B cell (primary cell): ENCODE data around the gene TMEM214. TPM values are rescaled to one million over a fixed set of nuclear protein-coding genes. Genes with fewer than 3 reads are reported as not detected.

ENCODE experiments used
- ATAC-seq: fragments of 200-7000 bp; cut with Tn5 transposase; one replicate; pipeline ENCODE4 v1.10.0; 2021; ENCODE audit warnings: low read depth, mild to moderate bottlenecking, moderate number of reproducible peaks, moderate library complexity
- CTCF ChIA-PET: fragments of 350-600 bp; sonication (Branson Sonifier 250); formaldehyde crosslinking; loops from one replicate; lab custom pipeline; 2021; ENCODE audit warnings: antibody characterized with exemption, inconsistent platforms; lab: Charles Lee
- POLR2A ChIA-PET: fragments of 350-600 bp; sonication (Branson Sonifier 250); formaldehyde crosslinking; loops from one replicate; lab custom pipeline; 2021; ENCODE audit warnings: antibody characterized with exemption; lab: Charles Lee
- DNase-seq: peaks from one replicate; pipeline ENCODE4 v3.0.0; 2013
- H2AFZ ChIP-seq: 2 replicates; pipeline ENCODE4 v1.6.1; 2012; ENCODE audit warnings: mild to moderate bottlenecking, low read depth, low read length; ENCODE audit not compliant: insufficient read depth, poor library complexity, severe bottlenecking
- H3K27ac ChIP-seq, 2 donors: 1 replicate in 1 of 2; 2 replicates in 1 of 2; pipeline ENCODE4 v1.5.1; 2012 to 2013; ENCODE audit warnings: low read length in 2 of 2, mild to moderate bottlenecking in 2 of 2, moderate library complexity in 1 of 2
- H3K27me3 ChIP-seq, 4 experiments: fragments of 200-600 bp in 1 of 4; sonication (generic) in 1 of 4; replicated peaks in 1 of 4; 1 replicate in 2 of 4; 2 replicates in 2 of 4; pipeline versions ENCODE4 v1.6.1 to v1.7.0; 2013 to 2016; ENCODE audit warnings: low read length in 3 of 4, mild to moderate bottlenecking in 2 of 4, mixed read lengths in 1 of 4, moderate library complexity in 1 of 4; ENCODE audit not compliant: insufficient read depth in 4 of 4, control insufficient read depth in 3 of 4; ENCODE audit errors: control extremely low read depth in 1 of 4
- H3K36me3 ChIP-seq, 2 experiments: replicated peaks in 1 of 2; 1 replicate in 1 of 2; 2 replicates in 1 of 2; pipeline versions ENCODE4 v1.6.1 to v1.7.1; 2013; ENCODE audit warnings: low read length in 1 of 2; ENCODE audit not compliant: insufficient read depth in 2 of 2, control insufficient read depth in 1 of 2; ENCODE audit errors: control extremely low read depth in 1 of 2, extremely low read depth in 1 of 2
- H3K4me1 ChIP-seq, 2 donors: fragments of 200-600 bp in 1 of 2; sonication (generic) in 1 of 2; 1 replicate in 1 of 2; 2 replicates in 1 of 2; pipeline versions ENCODE4 v1.5.1 to v1.6.1; 2013 to 2017; ENCODE audit warnings: low read length in 2 of 2; ENCODE audit not compliant: control insufficient read depth in 2 of 2, insufficient read depth in 2 of 2
- H3K4me2 ChIP-seq: replicated peaks from 2 replicates; pipeline ENCODE3; 2012; ENCODE audit warnings: mild to moderate bottlenecking, low read depth, low read length; ENCODE audit not compliant: poor library complexity, severe bottlenecking
- H3K4me3 ChIP-seq, 5 experiments: fragments of 200-600 bp in 1 of 5; sonication (generic) in 1 of 5; 1 replicate in 3 of 5; 2 replicates in 2 of 5; pipeline versions ENCODE4 v1.5.1 to v1.7.0; 2011 to 2016; ENCODE audit warnings: low read length in 4 of 5, mild to moderate bottlenecking in 4 of 5, low read depth in 2 of 5, control low read depth in 1 of 5, moderate library complexity in 1 of 5; ENCODE audit not compliant: insufficient read depth in 1 of 5; ENCODE audit errors: control extremely low read depth in 1 of 5, extremely low read depth in 1 of 5
- H3K79me2 ChIP-seq: fragments of 200-600 bp; sonication (generic); one replicate; pipeline ENCODE4 v1.6.0; 2016; ENCODE audit warnings: low read length; ENCODE audit not compliant: control insufficient read depth, insufficient read depth
- H3K9ac ChIP-seq: fragments of 200-600 bp; sonication (generic); 2 replicates; pipeline ENCODE4 v1.6.1; 2017; ENCODE audit warnings: mild to moderate bottlenecking, low read length, moderate library complexity
- H3K9me3 ChIP-seq, 3 donors: one replicate each; pipeline versions ENCODE4 v1.6.1 to v1.7.1; 2013; ENCODE audit warnings: low read length in 2 of 3; ENCODE audit not compliant: control insufficient read depth in 2 of 3, insufficient read depth in 1 of 3; ENCODE audit errors: control extremely low read depth in 1 of 3
- H4K20me1 ChIP-seq: 2 replicates; pipeline ENCODE4 v1.6.0; 2012; ENCODE audit warnings: mild to moderate bottlenecking, low read length; ENCODE audit not compliant: insufficient read depth, control insufficient read depth, poor library complexity, severe bottlenecking
- H3K27ac Mint-ChIP-seq: one replicate; pipeline ENCODE4 v1.8.0; 2021; ENCODE audit warnings: mixed read lengths
- H3K27me3 Mint-ChIP-seq: one replicate; pipeline ENCODE4 v1.8.0; 2021; ENCODE audit warnings: mixed read lengths
- H3K4me1 Mint-ChIP-seq: one replicate; pipeline ENCODE4 v1.8.0; 2021; ENCODE audit warnings: mixed read lengths
- H3K4me3 Mint-ChIP-seq: one replicate; pipeline ENCODE4 v1.8.0; 2021; ENCODE audit warnings: mixed read lengths
- H3K9me3 Mint-ChIP-seq: one replicate; pipeline ENCODE4 v1.8.0; 2022; ENCODE audit warnings: mixed read lengths; ENCODE audit not compliant: insufficient read depth
- CTCF ChIP-seq: fragments of 200-600 bp; IDR thresholded peaks from one replicate; pipeline ENCODE4 v1.8.0; 2022; ENCODE audit warnings: antibody characterized with exemption, mild to moderate bottlenecking
- EZH2 ChIP-seq: IDR thresholded peaks from 2 replicates; pipeline ENCODE4 v1.6.1; 2012; ENCODE audit warnings: borderline replicate concordance, low read depth, mild to moderate bottlenecking, moderate library complexity, low read length; ENCODE audit not compliant: insufficient read depth, poor library complexity, severe bottlenecking
- WGBS: methylation state at CpG from one replicate; pipeline ENCODE4 v1.1.5; 2013; ENCODE audit warnings: missing lambda C conversion rate; ENCODE audit not compliant: insufficient coverage; 5-methylcytosine and 5-hydroxymethylcytosine counted together
- intact Hi-C: fragments of 100-400 bp; cut with micrococcal nuclease; formaldehyde crosslinking; loops from one replicate; pipeline ENCODE4 v1.10.0; 2022
- polyA plus RNA-seq: library from polyadenylated mRNA; depleted of rRNA; stranded (reverse); fragments of >200 nt; gene quantifications from 2 replicates; pipeline ENCODE4 v1.2.3, GENCODE V29; 2012
- total RNA-seq, 2 donors: library from RNA; stranded (reverse); fragments of 120-200 nt in 1 of 2; gene quantifications; 1 replicate in 1 of 2; 2 replicates in 1 of 2; pipeline versions ENCODE4 v1.2.3 to v1.2.4, GENCODE V29; 2013 to 2022

The TMEM214 gene
- total and polyA plus RNA-seq, 2 donors (not counting 1 experiment from before 2014, with no cell fraction given) = 80.1 to 91.1 TPM

GRCh38 chr2:27042985-27043634, 10.3 kb downstream of the TMEM214 start:
- H3K27ac Mint-ChIP-seq = no peak overlapping the region
- H3K36me3 ChIP-seq = peaks cover 0 to 32% of the 10 kb centered on the region in 2 experiments
- no peaks in the 10 kb centered on the region for H3K79me2 ChIP-seq
- H3K9ac ChIP-seq = no peak overlapping the region
- ChIA-PET CTCF (interaction anchor here (1.7 kb wide), 1 partner anchor 8 kb away, joined by 10 read pairs; the partner anchor contains the start of gene AGBL5), POLR2A (interaction anchor here (2.9 kb wide), 1 partner anchor 8 kb away, joined by 24 read pairs; the partner anchor contains the start of gene AGBL5)
- peaks cover 3% of the 10 kb centered on the region for H4K20me1 ChIP-seq
- peaks cover 28 to 37% of the 10 kb centered on the region in 2 donors for H3K4me1 ChIP-seq
- no peak overlapping the region for H3K4me2 ChIP-seq
- intact Hi-C loops = loop anchor here (1.0 kb wide), 2 partner anchors 7 to 11 kb away; partner anchors contain the start of gene TMEM214
- H2AFZ ChIP-seq = no peak overlapping the region
- WGBS = 100% methylated on average over 5 of the region's 7 CpGs
- no peak for DNase-seq
- ATAC-seq = no peak
- H3K27ac ChIP-seq = peak overlapping the region; percentile 83 to 92
- no peaks in the 10 kb centered on the region for H3K9me3 Mint-ChIP-seq
- no peak for TF ChIP-seq CTCF
- no peak for TF ChIP-seq EZH2
- H3K9me3 ChIP-seq = no peaks in the 10 kb centered on the region
- H3K4me3 ChIP-seq = no peak overlapping the region
- H3K27me3 Mint-ChIP-seq = no peaks in the 10 kb centered on the region
- peak overlapping the region; percentile 8 for H3K4me3 Mint-ChIP-seq
- H3K4me1 Mint-ChIP-seq = peaks cover 29% of the 10 kb centered on the region
- H3K27me3 ChIP-seq = no peaks in the 10 kb centered on the region
